Astrocyte (in vitro differentiated cells and primary cell): ENCODE results near the gene AMOTL2. TPM values are rescaled to one million over a fixed set of nuclear protein-coding genes. Genes with fewer than 3 reads are reported as not detected.
A peak's percentile ranks its signal among the peaks of the same experiment; 100 is the strongest.

ENCODE experiments used
- DNase-seq: peaks from one replicate; pipeline ENCODE4 v3.0.0-alpha.2; 2010; ENCODE audit warnings: low read depth
- FAIRE-seq: peaks from 2 replicates; lab custom pipeline; 2011; peaks lifted over from hg19 to GRCh38; lab: Jason Lieb, UNC
- H2AFZ ChIP-seq: 2 replicates; pipeline ENCODE4 v1.6.0; 2012; ENCODE audit warnings: low read depth, low read length, inconsistent platforms
- H3K27ac ChIP-seq: 2 replicates; pipeline ENCODE4 v1.5.1; 2011; ENCODE audit warnings: low read depth, low read length, inconsistent platforms
- H3K27me3 ChIP-seq: 2 replicates; pipeline ENCODE4 v1.6.0; 2011; ENCODE audit warnings: low read length, inconsistent platforms; ENCODE audit not compliant: insufficient read depth
- H3K36me3 ChIP-seq: 2 replicates; pipeline ENCODE4 v1.5.1; 2011; ENCODE audit warnings: low read length, inconsistent platforms; ENCODE audit not compliant: insufficient read depth
- H3K4me1 ChIP-seq: 2 replicates; pipeline ENCODE4 v1.5.1; 2011; ENCODE audit warnings: low read length, inconsistent platforms; ENCODE audit not compliant: insufficient read depth
- H3K4me2 ChIP-seq: 2 replicates; pipeline ENCODE4 v1.6.0; 2012; ENCODE audit warnings: low read length, inconsistent platforms
- H3K4me3 ChIP-seq: 2 replicates; pipeline ENCODE4 v1.5.1; 2011; ENCODE audit warnings: low read depth, mild to moderate bottlenecking, low read length, inconsistent platforms; ENCODE audit not compliant: insufficient read depth
- H3K79me2 ChIP-seq: 2 replicates; pipeline ENCODE4 v1.6.0; 2012; ENCODE audit warnings: mild to moderate bottlenecking, low read length, inconsistent platforms; ENCODE audit not compliant: insufficient read depth
- H3K9ac ChIP-seq: 2 replicates; pipeline ENCODE4 v1.6.0; 2012; ENCODE audit warnings: mild to moderate bottlenecking, low read length, inconsistent platforms
- H3K9me3 ChIP-seq: 2 replicates; pipeline ENCODE4 v1.5.1; 2012; ENCODE audit warnings: low read depth, mild to moderate bottlenecking, low read length, inconsistent platforms; ENCODE audit not compliant: insufficient read depth
- H4K20me1 ChIP-seq: 2 replicates; pipeline ENCODE4 v1.6.0; 2012; ENCODE audit warnings: low read length, inconsistent platforms; ENCODE audit not compliant: insufficient read depth
- H3K27ac Mint-ChIP-seq: one replicate; pipeline ENCODE4 v1.8.0; 2021; ENCODE audit warnings: mild to moderate bottlenecking, mixed read lengths; ENCODE audit not compliant: unreplicated experiment
- H3K27me3 Mint-ChIP-seq: one replicate; pipeline ENCODE4 v1.8.0; 2021; ENCODE audit warnings: low read depth, mixed read lengths; ENCODE audit not compliant: unreplicated experiment
- H3K36me3 Mint-ChIP-seq: one replicate; pipeline ENCODE4 v1.8.0; 2021; ENCODE audit warnings: low read depth, mixed read lengths; ENCODE audit not compliant: unreplicated experiment
- H3K4me1 Mint-ChIP-seq: one replicate; pipeline ENCODE4 v1.8.0; 2021; ENCODE audit warnings: low read depth, mixed read lengths; ENCODE audit not compliant: unreplicated experiment
- H3K4me3 Mint-ChIP-seq: one replicate; pipeline ENCODE4 v1.8.0; 2021; ENCODE audit warnings: mild to moderate bottlenecking, moderate library complexity, mixed read lengths; ENCODE audit not compliant: unreplicated experiment
- H3K9me3 Mint-ChIP-seq: one replicate; pipeline ENCODE4 v1.8.0; 2021; ENCODE audit warnings: mild to moderate bottlenecking, mixed read lengths; ENCODE audit not compliant: unreplicated experiment
- CTCF ChIP-seq: IDR thresholded peaks from 2 replicates; pipeline ENCODE4 v1.5.1; 2011; ENCODE audit warnings: low read depth, mild to moderate bottlenecking, inconsistent platforms, low read length, moderate library complexity; ENCODE audit not compliant: insufficient read depth
- EZH2 ChIP-seq: IDR thresholded peaks from 2 replicates; pipeline ENCODE4 v1.6.1; 2012; ENCODE audit warnings: mild to moderate bottlenecking, low read length, inconsistent platforms; ENCODE audit not compliant: insufficient read depth
- total RNA-seq: library from RNA; stranded (reverse); gene quantifications from 2 replicates; pipeline ENCODE4 v1.2.1, GENCODE V29; 2021

Gene AMOTL2
- total RNA-seq, 1 donor from 2014 or later: 197 TPM

GRCh38 chr3:134364936-134365765 is 9.1 kb downstream of the AMOTL2 start:
- FAIRE-seq (no peak), DNase-seq (no peak)
- Histone ChIP-seq H3K9ac (peak overlapping the region; percentile 72), H3K27me3 (no peaks in the 10 kb centered on the region), H3K4me1 (peaks cover 83% of the 10 kb centered on the region), H3K27ac (peak overlapping the region; percentile 76), H3K4me3 (no peak overlapping the region), H3K36me3 (peaks cover 82% of the 10 kb centered on the region), H3K9me3 (no peaks in the 10 kb centered on the region), H3K79me2 (peaks cover 70% of the 10 kb centered on the region), H3K4me2 (peak overlapping the region; percentile 79), H2AFZ (no peak overlapping the region), H4K20me1 (peaks cover 91% of the 10 kb centered on the region)
- TF ChIP-seq CTCF: no peak
- no peak for TF ChIP-seq EZH2
- Mint-ChIP-seq H3K4me3 (peak overlapping the region; percentile 70), H3K4me1 (peaks cover 56% of the 10 kb centered on the region), H3K36me3 (peaks cover 45% of the 10 kb centered on the region), H3K27ac (peak overlapping the region; percentile 79), H3K9me3 (no peaks in the 10 kb centered on the region), H3K27me3 (no peaks in the 10 kb centered on the region)

GRCh38 chr3:134364061-134364935 is 9.9 kb downstream of the AMOTL2 start:
- H3K4me1 ChIP-seq: peaks cover 83% of the 10 kb centered on the region
- FAIRE-seq (peak; percentile 63), DNase-seq (peak; percentile 93)
- TF ChIP-seq EZH2 (no peak), CTCF (no peak)
- H3K79me2 ChIP-seq: peaks cover 69% of the 10 kb centered on the region
- no peaks in the 10 kb centered on the region for H3K27me3 ChIP-seq
- no peak overlapping the region for H2AFZ ChIP-seq
- H3K9ac ChIP-seq: peak overlapping the region; percentile 81
- peaks cover 48% of the 10 kb centered on the region for H3K4me1 Mint-ChIP-seq
- peak overlapping the region; percentile 79 for H3K27ac Mint-ChIP-seq
- peaks cover 91% of the 10 kb centered on the region for H4K20me1 ChIP-seq
- peaks cover 40% of the 10 kb centered on the region for H3K36me3 Mint-ChIP-seq
- peak overlapping the region; percentile 70 for H3K4me3 Mint-ChIP-seq
- no peaks in the 10 kb centered on the region for H3K9me3 Mint-ChIP-seq
- peak overlapping the region; percentile 79 for H3K4me2 ChIP-seq
- no peaks in the 10 kb centered on the region for H3K9me3 ChIP-seq
- peaks cover 82% of the 10 kb centered on the region for H3K36me3 ChIP-seq
- no peaks in the 10 kb centered on the region for H3K27me3 Mint-ChIP-seq
- peak overlapping the region; percentile 90 for H3K27ac ChIP-seq
- peak overlapping the region; percentile 15 for H3K4me3 ChIP-seq
